Muscle of leg (tissue), 11 donors: ENCODE measurements around the gene WDR72. TPM values are rescaled to one million over a fixed set of nuclear protein-coding genes. Genes with fewer than 3 reads are reported as not detected.

ENCODE experiments used
- DNase-seq: peaks from one replicate; pipeline ENCODE4 v3.0.0; 2013
- H3K27ac ChIP-seq: one replicate; pipeline ENCODE4 v1.5.1; 2013; ENCODE audit warnings: mild to moderate bottlenecking, low read length, control low read depth
- H3K27me3 ChIP-seq: one replicate; pipeline ENCODE4 v1.6.1; 2013; ENCODE audit warnings: low read length; ENCODE audit not compliant: control insufficient read depth, insufficient read depth
- H3K36me3 ChIP-seq: one replicate; pipeline ENCODE4 v1.6.1; 2013; ENCODE audit warnings: low read length; ENCODE audit not compliant: control insufficient read depth, insufficient read depth
- H3K4me1 ChIP-seq: one replicate; pipeline ENCODE4 v1.6.1; 2013; ENCODE audit warnings: low read length; ENCODE audit not compliant: control insufficient read depth, insufficient read depth
- H3K4me3 ChIP-seq: one replicate; pipeline ENCODE4 v1.5.1; 2013; ENCODE audit warnings: low read length, control low read depth
- H3K9me3 ChIP-seq: replicated peaks from 2 replicates; pipeline ENCODE4 v1.6.1; 2013; ENCODE audit warnings: low read depth, low read length; ENCODE audit not compliant: control insufficient read depth
- WGBS: methylation state at CpG from one replicate; pipeline ENCODE4 v1.1.5; 2013; ENCODE audit warnings: missing lambda C conversion rate; ENCODE audit not compliant: insufficient coverage; 5-methylcytosine and 5-hydroxymethylcytosine counted together
- polyA plus RNA-seq, 8 donors: library from polyadenylated mRNA; unstranded; fragments of 120-200 nt; gene quantifications; one replicate each; pipeline versions ENCODE4 v1.2.1 to v1.2.3, GENCODE V29; 2013; ENCODE audit warnings: inconsistent platforms in 1 of 8, low replicate concordance in 1 of 8; ENCODE audit not compliant: insufficient read length in 8 of 8, insufficient read depth in 1 of 8
- total RNA-seq: library from RNA; stranded (reverse); fragments of 120-200 nt; gene quantifications from one replicate; pipeline ENCODE4 v1.2.4, GENCODE V29; 2013

The WDR72 gene
- total and polyA plus RNA-seq, 9 donors, result 0.13 to 0.61 (median 0.26) TPM

- H3K4me3 ChIP-seq, result no peak overlapping the region
- no peaks in the 10 kb centered on the region for H3K27me3 ChIP-seq
- peak; percentile 5 for DNase-seq
- H3K4me1 ChIP-seq, result no peaks in the 10 kb centered on the region
- H3K27ac ChIP-seq, result no peak overlapping the region
- H3K9me3 ChIP-seq, result no peaks in the 10 kb centered on the region
- WGBS, result 16% methylated on average over 5 of the region's 11 CpGs
- H3K36me3 ChIP-seq, result no peaks in the 10 kb centered on the region
Observed at GRCh38 chr15:53658827-53659555, 100.5 kb downstream of the WDR72 start.

GRCh38 chr15:53658255-53658654, 101.2 kb downstream of the WDR72 start:
- DNase-seq, result no peak
- WGBS, result no CpG with 5 or more reads among the region's 2 CpGs
- Histone ChIP-seq H3K4me3 (no peak overlapping the region), H3K9me3 (no peaks in the 10 kb centered on the region), H3K27me3 (no peaks in the 10 kb centered on the region), H3K36me3 (no peaks in the 10 kb centered on the region), H3K4me1 (no peaks in the 10 kb centered on the region), H3K27ac (no peak overlapping the region)

GRCh38 chr15:53648934-53649333, 110.5 kb downstream of the WDR72 start:
- no peak overlapping the region for H3K4me3 ChIP-seq
- H3K4me1 ChIP-seq, result no peaks in the 10 kb centered on the region
- no peaks in the 10 kb centered on the region for H3K9me3 ChIP-seq
- no CpG with 5 or more reads among the region's 2 CpGs for WGBS
- H3K27me3 ChIP-seq, result no peaks in the 10 kb centered on the region
- no peak for DNase-seq
- H3K27ac ChIP-seq, result no peak overlapping the region
- no peaks in the 10 kb centered on the region for H3K36me3 ChIP-seq

DNA sequence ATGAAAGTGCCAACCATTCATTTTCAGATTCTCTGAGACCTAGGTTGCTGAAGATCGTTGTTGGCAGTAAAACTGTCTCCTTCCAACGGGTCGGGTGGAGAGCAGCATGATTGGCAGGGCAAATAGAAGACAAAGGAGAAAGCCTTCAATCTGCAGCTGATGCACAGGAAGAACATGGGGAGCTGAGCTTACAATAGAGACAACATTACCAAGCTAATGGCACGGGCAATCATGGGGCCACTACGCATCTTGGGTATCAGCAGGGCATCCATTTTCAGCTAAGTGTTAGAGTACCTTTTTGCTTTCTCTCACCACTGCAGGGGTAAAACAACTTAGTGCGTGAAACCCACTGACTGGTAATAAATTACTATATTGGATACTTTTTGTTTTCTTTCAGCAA, 114.8 kb downstream of the WDR72 start:
- DNase-seq, result no peak
- Histone ChIP-seq H3K27me3 (no peaks in the 10 kb centered on the region), H3K27ac (no peak overlapping the region), H3K36me3 (no peaks in the 10 kb centered on the region), H3K4me3 (no peak overlapping the region), H3K4me1 (no peaks in the 10 kb centered on the region), H3K9me3 (no peaks in the 10 kb centered on the region)
- 39% methylated on average over 2 of the region's 6 CpGs for WGBS

DNA sequence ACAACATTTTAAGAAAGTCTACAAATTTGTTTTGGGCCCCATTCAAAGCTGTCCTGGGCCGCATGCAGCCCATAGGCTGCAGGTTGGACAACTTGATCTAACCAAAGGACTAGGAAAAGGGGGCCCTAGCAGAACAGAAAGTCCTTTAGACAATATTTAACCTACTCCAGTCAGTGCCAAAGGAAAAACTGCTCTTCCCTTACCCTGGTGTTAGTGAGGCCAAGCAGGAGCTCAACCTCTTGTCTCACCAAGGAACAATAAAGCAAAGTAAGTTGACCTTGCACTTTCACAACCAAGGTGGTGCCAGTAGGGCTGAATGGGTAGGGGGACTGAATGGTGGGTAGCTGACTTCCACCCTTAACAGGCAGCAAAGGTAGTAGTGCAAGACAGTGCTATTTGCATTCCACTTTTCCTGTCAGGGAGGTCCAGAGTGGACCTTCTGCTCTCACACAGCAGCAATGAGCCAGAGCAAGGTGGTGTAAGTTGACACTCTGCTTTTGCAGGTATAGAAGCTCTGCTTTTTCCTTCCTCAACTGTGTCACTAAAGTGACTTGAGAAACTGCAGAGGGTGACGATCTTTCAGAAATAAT, 124.9 kb downstream of the WDR72 start:
- Histone ChIP-seq H3K9me3 (peaks cover 7% of the 10 kb centered on the region), H3K27me3 (no peaks in the 10 kb centered on the region), H3K27ac (no peak overlapping the region), H3K4me3 (no peak overlapping the region), H3K4me1 (no peaks in the 10 kb centered on the region), H3K36me3 (no peaks in the 10 kb centered on the region)
- no peak for DNase-seq
- 100% methylated on average over 1 of the region's 2 CpGs for WGBS

- no peak for DNase-seq
- WGBS, result no CpG with 5 or more reads among the region's 3 CpGs
Observed at GRCh38 chr15:53627279-53627678, 132.2 kb downstream of the WDR72 start.

GRCh38 chr15:53625962-53626845, 133.3 kb downstream of the WDR72 start:
- Histone ChIP-seq H3K36me3 (no peaks in the 10 kb centered on the region), H3K4me1 (no peaks in the 10 kb centered on the region), H3K27me3 (no peaks in the 10 kb centered on the region), H3K4me3 (no peak overlapping the region), H3K9me3 (no peaks in the 10 kb centered on the region), H3K27ac (no peak overlapping the region)
- no peak for DNase-seq
- 87% methylated on average over 19 of the region's 22 CpGs for WGBS

More at GRCh38 chr15:53627279-53627678, 132.2 kb downstream of the WDR72 start:
- Histone ChIP-seq H3K27me3 (no peaks in the 10 kb centered on the region), H3K4me3 (no peak overlapping the region), H3K4me1 (no peaks in the 10 kb centered on the region), H3K27ac (no peak overlapping the region), H3K36me3 (no peaks in the 10 kb centered on the region), H3K9me3 (peaks cover 4% of the 10 kb centered on the region)

DNA sequence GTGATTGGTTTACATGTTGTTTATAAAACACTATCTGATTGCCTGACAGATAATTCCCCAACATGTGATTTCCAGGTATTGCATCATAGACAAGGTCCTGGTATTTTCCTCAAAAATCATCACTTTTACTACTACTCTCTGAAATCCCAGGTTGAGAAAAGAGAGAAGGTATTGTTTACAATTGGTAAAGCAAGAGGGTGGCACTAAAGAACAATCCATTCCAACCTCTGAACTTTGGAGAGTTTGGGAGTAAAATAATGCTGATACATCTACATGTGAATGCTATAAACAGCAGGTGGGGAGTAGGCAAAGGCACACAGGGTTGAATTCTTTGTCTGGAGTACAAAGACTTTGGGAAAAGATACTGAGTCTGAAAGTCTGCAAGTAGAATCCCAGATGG, 134.2 kb downstream of the WDR72 start:
- Histone ChIP-seq H3K9me3 (no peaks in the 10 kb centered on the region), H3K27ac (no peak overlapping the region), H3K27me3 (no peaks in the 10 kb centered on the region), H3K36me3 (no peaks in the 10 kb centered on the region), H3K4me1 (no peaks in the 10 kb centered on the region), H3K4me3 (no peak overlapping the region)
- no peak for DNase-seq

DNA sequence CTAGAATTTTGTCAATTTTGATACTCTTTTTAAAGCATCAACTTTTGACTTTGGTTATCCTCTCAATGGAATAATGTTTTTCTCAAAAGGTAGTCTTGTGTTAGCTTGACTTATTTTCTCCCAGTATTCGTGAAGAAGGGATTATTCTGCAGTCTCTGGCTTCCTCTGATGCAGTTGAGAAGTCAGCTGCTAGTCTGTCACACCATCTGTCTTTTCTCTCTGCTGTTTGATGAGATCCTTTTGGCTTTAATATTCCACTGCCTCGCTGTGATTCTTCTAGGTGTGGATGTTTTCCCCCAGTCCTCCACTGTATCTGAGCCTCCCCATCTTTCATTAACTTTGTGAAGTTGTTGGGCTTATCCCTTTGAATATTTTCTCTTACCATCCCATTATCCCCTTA, 141.0 kb downstream of the WDR72 start:
- DNase-seq, result no peak
- Histone ChIP-seq H3K9me3 (no peaks in the 10 kb centered on the region), H3K27me3 (no peaks in the 10 kb centered on the region), H3K36me3 (no peaks in the 10 kb centered on the region), H3K27ac (no peak overlapping the region), H3K4me1 (no peaks in the 10 kb centered on the region), H3K4me3 (no peak overlapping the region)
- WGBS, result no CpG with 5 or more reads among the region's 2 CpGs
